Stimulated activated memory B cell treated with anti-CD40 and anti-IgM and Interleukin-4, amounts not matched to agents 10 μg/mL and 1 μg/mL and 100 μg/mL, for 72 hours (primary cell): ENCODE results near the gene ACSS1.

Experiments used
- ATAC-seq: fragments of 150-1000 bp; cut with Tn5 transposase; 2 replicates; pipeline ENCODE4 v1.10.0; 2021
- H3K27ac Mint-ChIP-seq: one replicate; pipeline ENCODE4 v1.8.0; 2022; ENCODE audit warnings: mild to moderate bottlenecking, mixed read lengths
- H3K27me3 Mint-ChIP-seq: one replicate; pipeline ENCODE4 v1.8.0; 2022; ENCODE audit warnings: mixed read lengths
- H3K36me3 Mint-ChIP-seq: one replicate; pipeline ENCODE4 v1.8.0; 2022; ENCODE audit warnings: mixed read lengths
- H3K4me1 Mint-ChIP-seq: one replicate; pipeline ENCODE4 v1.8.0; 2022; ENCODE audit warnings: mixed read lengths
- H3K4me3 Mint-ChIP-seq: one replicate; pipeline ENCODE4 v1.8.0; 2022; ENCODE audit warnings: mild to moderate bottlenecking, moderate library complexity, mixed read lengths
- H3K9me3 Mint-ChIP-seq: one replicate; pipeline ENCODE4 v1.8.0; 2022; ENCODE audit warnings: mixed read lengths

ACSS1 gene

GRCh38 chr20:24983896-24984295, 74.0 kb downstream of the ACSS1 start:
- Mint-ChIP-seq H3K27me3 (no peaks in the 10 kb centered on the region), H3K9me3 (peaks cover 5% of the 10 kb centered on the region), H3K36me3 (peaks cover 55% of the 10 kb centered on the region), H3K4me1 (peaks cover 42% of the 10 kb centered on the region), H3K27ac (no peak overlapping the region), H3K4me3 (no peak overlapping the region)
- ATAC-seq = no peak

- Mint-ChIP-seq H3K4me3 (no peak overlapping the region), H3K27ac (no peak overlapping the region), H3K27me3 (no peaks in the 10 kb centered on the region), H3K4me1 (peaks cover 29% of the 10 kb centered on the region), H3K9me3 (peaks cover 6% of the 10 kb centered on the region), H3K36me3 (peaks cover 76% of the 10 kb centered on the region)
- no peak for ATAC-seq
These were observed 76.1 kb downstream of the ACSS1 start for GRCh38 chr20:24981790-24982189.

GRCh38 chr20:24981282-24981681, 76.7 kb downstream of the ACSS1 start:
- H3K9me3 Mint-ChIP-seq = peaks cover 9% of the 10 kb centered on the region
- H3K27ac Mint-ChIP-seq = no peak overlapping the region
- H3K36me3 Mint-ChIP-seq = peaks cover 81% of the 10 kb centered on the region
- H3K4me1 Mint-ChIP-seq = peaks cover 29% of the 10 kb centered on the region
- no peak for ATAC-seq
- H3K27me3 Mint-ChIP-seq = no peaks in the 10 kb centered on the region
- no peak overlapping the region for H3K4me3 Mint-ChIP-seq

- H3K36me3 Mint-ChIP-seq = peaks cover 87% of the 10 kb centered on the region
- H3K27me3 Mint-ChIP-seq = no peaks in the 10 kb centered on the region
- H3K9me3 Mint-ChIP-seq = peaks cover 12% of the 10 kb centered on the region
- H3K4me3 Mint-ChIP-seq = no peak overlapping the region
- H3K27ac Mint-ChIP-seq = no peak overlapping the region
- H3K4me1 Mint-ChIP-seq = peaks cover 24% of the 10 kb centered on the region
- ATAC-seq = no peak
These were observed 77.5 kb downstream of the ACSS1 start for GRCh38 chr20:24980291-24981053.

- peaks cover 97% of the 10 kb centered on the region for H3K36me3 Mint-ChIP-seq
- H3K27me3 Mint-ChIP-seq = no peaks in the 10 kb centered on the region
- no peak overlapping the region for H3K4me3 Mint-ChIP-seq
- H3K27ac Mint-ChIP-seq = no peak overlapping the region
- no peak for ATAC-seq
- peaks cover 16% of the 10 kb centered on the region for H3K4me1 Mint-ChIP-seq
- H3K9me3 Mint-ChIP-seq = peaks cover 12% of the 10 kb centered on the region
These were observed 78.6 kb downstream of the ACSS1 start for GRCh38 chr20:24979036-24979960.

GRCh38 chr20:24978513-24978912, 79.4 kb downstream of the ACSS1 start:
- H3K9me3 Mint-ChIP-seq = peaks cover 12% of the 10 kb centered on the region
- ATAC-seq = no peak
- H3K4me3 Mint-ChIP-seq = no peak overlapping the region
- no peaks in the 10 kb centered on the region for H3K27me3 Mint-ChIP-seq
- H3K27ac Mint-ChIP-seq = no peak overlapping the region
- peaks cover 16% of the 10 kb centered on the region for H3K4me1 Mint-ChIP-seq
- peaks cover 100% of the 10 kb centered on the region for H3K36me3 Mint-ChIP-seq

GRCh38 chr20:24977797-24978196, 80.1 kb downstream of the ACSS1 start:
- ATAC-seq = no peak
- H3K4me1 Mint-ChIP-seq = peaks cover 16% of the 10 kb centered on the region
- no peaks in the 10 kb centered on the region for H3K27me3 Mint-ChIP-seq
- H3K4me3 Mint-ChIP-seq = no peak overlapping the region
- no peak overlapping the region for H3K27ac Mint-ChIP-seq
- H3K36me3 Mint-ChIP-seq = peaks cover 100% of the 10 kb centered on the region
- H3K9me3 Mint-ChIP-seq = peaks cover 12% of the 10 kb centered on the region

- ATAC-seq = no peak
- H3K27ac Mint-ChIP-seq = no peak overlapping the region
- H3K9me3 Mint-ChIP-seq = peaks cover 12% of the 10 kb centered on the region
- no peak overlapping the region for H3K4me3 Mint-ChIP-seq
- H3K4me1 Mint-ChIP-seq = peaks cover 12% of the 10 kb centered on the region
- no peaks in the 10 kb centered on the region for H3K27me3 Mint-ChIP-seq
- H3K36me3 Mint-ChIP-seq = peaks cover 96% of the 10 kb centered on the region
These were observed 80.6 kb downstream of the ACSS1 start for GRCh38 chr20:24977336-24977735.

- Mint-ChIP-seq H3K36me3 (peaks cover 85% of the 10 kb centered on the region), H3K4me1 (no peaks in the 10 kb centered on the region), H3K27me3 (no peaks in the 10 kb centered on the region), H3K9me3 (peaks cover 7% of the 10 kb centered on the region), H3K4me3 (no peak overlapping the region), H3K27ac (no peak overlapping the region)
- ATAC-seq = no peak
These were observed 85.6 kb downstream of the ACSS1 start for GRCh38 chr20:24972341-24972740.

GRCh38 chr20:24971376-24972101, 86.4 kb downstream of the ACSS1 start:
- ATAC-seq = no peak
- H3K27me3 Mint-ChIP-seq = no peaks in the 10 kb centered on the region
- peaks cover 82% of the 10 kb centered on the region for H3K36me3 Mint-ChIP-seq
- peaks cover 4% of the 10 kb centered on the region for H3K9me3 Mint-ChIP-seq
- H3K4me1 Mint-ChIP-seq = no peaks in the 10 kb centered on the region
- H3K4me3 Mint-ChIP-seq = no peak overlapping the region
- no peak overlapping the region for H3K27ac Mint-ChIP-seq

- Mint-ChIP-seq H3K9me3 (no peaks in the 10 kb centered on the region), H3K27me3 (no peaks in the 10 kb centered on the region), H3K36me3 (peaks cover 82% of the 10 kb centered on the region), H3K27ac (no peak overlapping the region), H3K4me3 (no peak overlapping the region), H3K4me1 (no peaks in the 10 kb centered on the region)
- ATAC-seq = no peak
These were observed 87.2 kb downstream of the ACSS1 start for GRCh38 chr20:24970754-24971153.

- Mint-ChIP-seq H3K27me3 (no peaks in the 10 kb centered on the region), H3K36me3 (peaks cover 82% of the 10 kb centered on the region), H3K27ac (no peak overlapping the region), H3K4me1 (no peaks in the 10 kb centered on the region), H3K4me3 (no peak overlapping the region), H3K9me3 (no peaks in the 10 kb centered on the region)
- no peak for ATAC-seq
These were observed 87.8 kb downstream of the ACSS1 start for GRCh38 chr20:24970030-24970553.

- Mint-ChIP-seq H3K36me3 (peaks cover 81% of the 10 kb centered on the region), H3K9me3 (no peaks in the 10 kb centered on the region), H3K4me1 (no peaks in the 10 kb centered on the region), H3K27ac (no peak overlapping the region), H3K27me3 (no peaks in the 10 kb centered on the region), H3K4me3 (no peak overlapping the region)
- no peak for ATAC-seq
These were observed 88.5 kb downstream of the ACSS1 start for GRCh38 chr20:24969186-24970029.

GRCh38 chr20:24968278-24968800, 89.6 kb downstream of the ACSS1 start:
- Mint-ChIP-seq H3K4me1 (no peaks in the 10 kb centered on the region), H3K36me3 (peaks cover 76% of the 10 kb centered on the region), H3K9me3 (no peaks in the 10 kb centered on the region), H3K27ac (no peak overlapping the region), H3K27me3 (no peaks in the 10 kb centered on the region), H3K4me3 (no peak overlapping the region)
- ATAC-seq = no peak
